HG02610 (cell line): ENCODE measurements around the gene HYAL2.
A peak's percentile ranks its signal among the peaks of the same experiment; 100 is the strongest.

ENCODE experiments used
- ATAC-seq: cut with Tn5 transposase; IDR thresholded peaks from one replicate; pipeline ENCODE4 v1.9.1; 2021; ENCODE audit warnings: mild to moderate bottlenecking, moderate library complexity; ENCODE audit not compliant: unreplicated experiment

HYAL2 gene

DNA sequence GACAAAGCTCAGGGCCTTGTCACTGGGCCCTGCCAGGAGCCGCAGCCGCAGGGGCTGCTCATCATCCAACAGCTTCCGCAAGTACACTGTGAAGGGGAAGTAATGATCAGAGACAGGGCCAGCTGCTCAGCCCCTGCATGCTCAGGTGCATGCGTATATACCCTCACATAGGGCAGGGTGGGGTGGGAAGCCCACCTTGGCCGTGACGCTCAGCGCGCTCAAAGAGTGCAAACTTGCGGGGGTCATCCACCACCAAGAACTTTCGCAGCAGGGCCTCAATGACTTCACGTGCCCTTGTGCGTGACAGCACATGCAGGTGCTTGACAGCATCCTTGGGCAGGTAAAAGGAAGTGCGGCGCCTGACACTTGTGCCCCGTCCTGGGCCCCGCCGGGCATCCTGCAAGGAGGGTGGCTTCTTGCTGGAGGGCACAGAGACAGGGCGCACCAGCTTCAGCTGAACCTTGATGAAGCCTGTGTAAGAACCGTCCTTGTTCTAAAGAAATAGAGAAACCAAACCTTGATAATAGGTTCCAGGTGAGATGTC, 8.9 kb upstream of the HYAL2 start:
- ATAC-seq: no peak

DNA sequence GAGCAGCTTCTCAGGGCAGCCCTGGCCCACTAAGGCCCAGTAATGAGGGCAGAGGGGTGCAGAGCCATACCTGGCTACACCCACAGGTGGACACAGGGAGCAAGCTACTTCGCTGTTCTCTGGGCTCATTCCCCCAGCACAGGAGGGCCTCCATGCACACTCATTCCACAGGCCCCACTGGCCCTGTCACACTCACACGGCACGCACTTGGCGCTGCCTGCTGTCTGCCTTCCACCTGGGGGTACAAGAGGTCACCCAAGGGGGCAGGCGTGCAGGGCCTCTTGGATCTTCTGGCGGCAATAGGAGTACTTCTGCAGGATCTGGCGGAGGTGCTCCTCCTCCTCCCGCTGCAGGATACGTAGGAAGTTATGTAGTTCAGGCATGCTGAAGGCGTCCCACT, 7.8 kb upstream of the HYAL2 start:
- no peak for ATAC-seq

DNA sequence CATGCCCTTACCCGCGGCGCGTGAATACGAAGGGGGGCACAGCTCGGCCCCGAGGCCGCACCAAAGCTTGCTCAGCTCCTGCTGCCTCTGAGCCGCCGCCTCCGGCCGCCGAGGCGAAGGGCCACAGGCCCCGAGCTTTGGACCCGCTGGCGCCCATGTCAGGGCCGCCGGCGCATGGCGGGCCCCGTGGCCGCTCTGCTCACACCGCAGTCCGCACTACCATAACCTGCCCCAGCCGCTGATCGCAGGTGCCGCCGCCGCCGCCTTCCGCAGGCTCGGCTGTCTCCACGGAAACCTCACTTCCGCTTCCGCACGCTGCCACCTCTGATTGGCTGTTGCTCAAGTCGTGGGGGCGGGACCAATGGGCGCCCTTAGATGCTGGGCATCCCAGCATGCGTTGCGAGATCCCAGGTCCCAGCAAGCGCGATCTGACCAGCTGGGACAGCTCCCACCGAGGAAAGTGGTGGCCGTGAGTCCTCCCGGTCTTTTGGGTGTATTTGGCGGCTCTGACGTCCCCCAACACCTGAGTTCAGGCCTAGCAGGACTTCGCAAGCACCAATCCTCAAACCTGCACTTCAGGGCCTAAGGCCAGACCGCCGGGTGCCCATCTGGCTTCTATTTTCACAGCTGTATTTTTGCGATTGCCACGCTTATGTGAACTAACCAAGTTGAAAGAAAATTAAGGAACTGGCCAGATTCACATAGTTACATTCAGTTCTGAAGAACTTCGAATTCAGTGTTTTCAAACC, 5.6 kb upstream of the HYAL2 start, which contains the start of gene TUSC2:
TUSC2 (minus strand) TSS at position 281 of the 749 bp plus-strand sequence; CDS start at position 157, 124 bp downstream.
- ATAC-seq: peak; percentile 83

DNA sequence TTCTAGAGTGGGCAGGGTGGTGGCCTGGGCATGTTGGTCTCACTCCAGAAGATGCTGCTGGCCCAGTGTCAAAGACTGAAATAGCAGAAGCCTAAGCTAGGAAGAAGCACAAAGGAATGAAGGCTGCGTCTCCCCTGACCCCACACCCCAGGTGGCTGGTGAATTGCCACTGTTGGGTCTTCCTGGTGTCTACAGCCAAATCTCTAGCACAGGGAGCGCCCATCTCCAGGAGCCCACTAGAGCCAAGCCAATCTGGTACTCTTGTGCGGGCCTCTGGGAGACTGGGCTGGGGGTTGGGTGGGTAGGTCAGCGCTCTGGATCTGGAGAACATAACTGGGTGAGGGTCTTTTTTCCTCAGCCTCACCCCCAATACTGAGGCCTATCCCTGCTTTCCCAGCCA, 4.6 kb upstream of the HYAL2 start:
- ATAC-seq: no peak

DNA sequence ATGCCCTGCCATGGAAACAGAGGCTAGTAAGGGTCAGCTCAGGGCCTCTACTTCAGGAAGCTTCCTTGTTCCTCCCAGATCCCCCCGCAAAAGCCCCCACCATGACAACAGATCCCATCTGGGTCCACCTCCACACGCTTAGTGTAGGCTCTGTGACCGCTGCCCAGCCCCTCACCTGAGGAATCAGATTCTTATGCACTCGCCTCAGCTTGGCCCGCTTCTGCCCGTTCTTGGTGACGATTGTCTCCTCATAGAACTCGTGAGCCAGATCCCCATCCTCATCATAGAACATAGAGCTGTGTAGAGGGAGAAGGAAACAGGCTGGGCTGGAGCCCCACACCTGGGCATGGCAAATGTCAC, 3.6 kb upstream of the HYAL2 start:
- ATAC-seq: no peak

DNA sequence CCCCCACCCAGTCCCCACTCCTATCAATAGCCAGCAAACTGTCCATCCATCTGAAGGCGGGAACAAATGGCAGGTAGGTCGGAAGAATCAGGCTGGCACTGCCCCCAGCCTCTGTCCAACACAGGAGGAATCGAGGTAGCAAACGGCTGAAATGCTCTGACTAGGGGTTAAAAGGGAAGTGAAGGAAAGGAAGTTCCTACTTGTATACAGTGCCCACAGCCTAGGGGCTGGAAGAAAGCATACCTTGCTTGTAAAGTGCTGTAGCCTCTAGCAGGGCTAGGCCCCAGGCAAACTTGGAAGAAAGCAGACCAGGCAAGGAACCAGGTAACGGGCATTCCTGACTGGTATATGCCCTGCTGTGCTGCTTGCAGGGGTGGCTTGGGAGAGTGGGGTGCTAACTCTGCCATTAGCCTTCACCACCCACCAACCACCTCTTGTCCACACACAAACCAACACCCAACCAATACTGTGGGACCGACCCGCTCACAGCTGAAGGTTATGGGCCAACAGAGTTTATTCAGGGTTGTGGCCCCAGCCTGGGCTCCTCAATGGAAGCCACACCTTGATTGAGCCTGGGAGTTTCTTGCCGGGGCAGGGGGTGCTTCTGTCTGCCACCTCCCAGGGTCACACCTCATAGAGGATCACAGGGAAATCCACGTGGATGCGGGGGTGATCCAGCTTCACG, 3.1 kb upstream of the HYAL2 start:
- no peak for ATAC-seq

DNA sequence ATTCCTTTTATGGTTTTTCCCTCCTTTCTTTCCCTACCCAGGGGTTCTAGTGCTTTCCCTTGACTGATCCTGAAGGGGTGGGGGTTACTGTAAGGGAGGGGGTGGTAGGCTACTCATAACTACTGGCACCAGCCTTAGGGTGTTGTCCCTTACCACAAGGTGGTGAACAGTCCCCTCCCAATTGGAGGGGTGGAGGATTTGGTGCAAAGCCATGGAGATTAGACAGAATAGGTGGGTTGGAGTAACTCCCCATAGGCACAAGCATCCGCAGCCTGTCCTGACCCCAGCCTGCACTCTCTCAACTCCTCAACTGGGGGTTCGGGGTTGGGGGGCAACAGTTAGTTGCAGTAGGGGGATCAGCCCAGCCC, 2.6 kb upstream of the HYAL2 start:
- ATAC-seq: no peak

DNA sequence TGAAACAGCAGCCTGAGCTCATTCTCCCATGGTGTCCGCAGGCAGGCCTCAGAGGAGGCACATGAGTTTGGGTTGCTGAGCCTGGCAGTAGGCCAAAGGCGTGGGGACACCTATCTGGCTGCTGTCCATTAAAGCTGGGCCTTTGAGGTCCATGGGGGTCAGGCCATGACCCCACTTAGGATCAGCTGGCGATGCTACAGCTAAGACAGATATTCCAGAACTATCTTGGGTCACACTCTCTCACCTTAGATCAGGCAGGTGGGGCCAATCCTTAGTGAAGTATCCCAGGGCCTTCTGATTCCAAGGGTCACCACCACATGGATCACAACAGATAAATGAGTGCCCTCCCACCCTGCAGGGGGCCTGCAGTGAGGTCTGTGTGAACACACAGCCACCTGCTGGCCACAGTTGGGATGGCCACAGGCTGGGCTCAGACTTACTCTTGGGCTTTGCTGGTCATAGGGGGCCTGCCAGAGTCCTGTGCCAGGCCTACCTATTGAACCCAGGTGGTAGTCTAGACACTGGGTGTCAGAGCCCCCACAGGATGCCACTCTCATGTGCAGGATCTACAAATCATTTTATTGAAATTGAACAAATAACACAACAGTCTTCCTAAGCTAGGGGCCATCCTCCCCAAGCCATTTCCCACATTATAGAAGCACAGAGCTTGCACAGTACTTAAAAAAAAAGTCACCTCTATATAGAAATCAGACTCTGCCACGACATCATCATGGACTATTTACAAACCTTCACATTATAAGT, 2.0 kb upstream of the HYAL2 start:
- ATAC-seq: peak; percentile 21

DNA sequence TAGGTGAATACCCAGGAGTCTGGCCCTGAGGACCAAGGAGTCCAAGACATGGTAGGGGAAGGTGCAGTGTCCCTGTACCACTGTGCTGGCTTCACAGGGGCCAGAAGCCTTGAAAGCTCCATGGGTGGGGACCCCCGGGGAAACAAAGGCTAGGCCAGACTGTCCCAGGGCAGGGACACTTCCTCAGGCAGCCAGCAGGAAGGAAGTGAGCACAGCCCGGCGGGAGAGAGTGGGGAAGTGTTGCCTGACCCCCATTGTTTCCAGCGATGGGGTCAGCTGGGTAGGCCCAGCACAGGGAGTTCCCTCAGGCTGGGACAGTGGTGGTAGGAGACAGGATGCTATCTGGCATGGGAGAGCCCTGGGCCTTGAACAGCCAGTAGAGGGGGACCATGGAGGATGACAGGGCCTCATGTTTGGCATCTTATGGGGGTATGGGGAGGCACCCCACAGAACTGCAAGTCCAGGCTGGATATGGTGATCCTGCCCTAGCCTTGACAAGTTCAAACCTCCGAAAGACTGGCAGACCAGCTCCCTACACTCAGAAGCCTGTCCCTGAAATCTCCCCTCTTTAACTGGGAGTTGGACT, 1.2 kb upstream of the HYAL2 start:
- no peak for ATAC-seq

DNA sequence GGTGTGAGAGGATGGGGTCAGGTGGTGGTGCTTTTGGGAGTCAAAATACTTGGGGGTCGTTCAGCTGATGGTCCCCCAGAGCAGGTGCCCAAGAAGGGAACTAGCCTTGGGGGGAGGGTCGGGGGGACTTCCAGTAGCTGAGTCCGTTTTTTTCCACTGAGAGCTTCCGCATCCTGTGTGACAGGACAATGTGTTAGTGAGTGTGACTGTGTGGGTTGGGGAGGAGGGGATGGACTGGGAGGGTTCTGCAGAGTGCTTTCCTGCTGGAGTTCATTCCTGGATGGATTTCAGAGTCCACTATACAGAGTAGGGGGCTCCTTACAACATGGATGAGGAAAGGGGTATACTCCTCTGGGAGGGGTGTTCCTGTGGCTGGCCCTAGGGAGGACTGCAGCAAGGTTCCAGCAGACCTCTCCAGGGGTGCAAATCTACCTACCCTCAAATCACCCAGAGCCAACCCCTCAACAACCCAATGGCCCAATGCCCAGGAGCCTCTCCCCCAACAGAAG, 601 bp upstream of the HYAL2 start:
- no peak for ATAC-seq

DNA sequence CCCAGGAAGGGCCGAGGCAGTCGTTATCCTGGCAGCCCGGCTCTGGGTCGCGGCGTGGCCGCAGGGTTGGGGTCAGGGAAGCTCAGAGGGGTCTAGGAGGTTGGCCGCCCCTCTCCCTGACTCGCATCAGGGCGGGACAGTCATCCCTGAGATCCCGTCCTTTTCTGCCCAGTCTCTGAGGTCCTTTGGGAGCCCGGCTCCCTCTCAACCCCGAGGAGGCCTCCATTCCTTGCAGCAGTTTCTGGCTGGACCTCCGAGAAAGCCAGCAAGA, 495 bp downstream of the HYAL2 start:
- no peak for ATAC-seq

DNA sequence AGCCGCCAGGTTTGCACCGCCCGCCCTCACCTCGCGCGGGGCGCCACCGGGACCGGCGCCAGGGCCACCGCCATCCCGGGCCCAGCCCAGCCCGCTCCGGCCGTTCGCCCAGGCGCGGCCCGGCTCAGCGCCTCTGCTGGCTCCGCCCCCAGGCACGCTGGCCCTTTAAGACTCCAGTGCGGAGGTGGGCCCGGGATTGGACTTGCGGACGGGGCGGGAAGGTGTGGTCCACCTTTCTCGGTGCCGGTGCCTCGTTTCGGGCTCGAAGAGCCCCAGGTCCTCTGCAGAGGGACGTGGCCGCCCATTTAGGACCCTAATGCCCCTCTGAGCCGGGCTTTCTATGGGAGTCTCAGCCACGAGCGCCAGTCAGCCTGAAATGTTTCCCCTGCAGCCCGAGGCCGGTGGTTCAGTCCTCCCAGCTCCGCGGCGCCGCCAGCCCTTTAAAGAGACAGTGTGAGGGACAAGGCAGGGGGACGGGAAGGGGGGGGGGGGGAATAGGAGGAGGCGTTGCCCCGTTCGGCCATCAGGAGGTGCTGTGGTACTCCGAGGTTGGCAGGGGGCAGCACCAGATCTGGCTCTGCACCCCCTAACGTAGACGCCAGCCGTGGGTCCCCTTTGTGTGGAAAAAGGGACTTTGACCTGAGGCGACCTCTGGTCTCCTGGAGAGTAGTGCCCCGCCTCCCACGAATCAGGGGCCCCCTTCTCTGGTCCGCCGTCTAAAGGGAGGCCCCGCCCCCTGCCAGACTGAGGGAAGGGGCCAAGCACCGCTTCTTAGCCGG, 1.0 kb downstream of the HYAL2 start:
- peak; percentile 80 for ATAC-seq

DNA sequence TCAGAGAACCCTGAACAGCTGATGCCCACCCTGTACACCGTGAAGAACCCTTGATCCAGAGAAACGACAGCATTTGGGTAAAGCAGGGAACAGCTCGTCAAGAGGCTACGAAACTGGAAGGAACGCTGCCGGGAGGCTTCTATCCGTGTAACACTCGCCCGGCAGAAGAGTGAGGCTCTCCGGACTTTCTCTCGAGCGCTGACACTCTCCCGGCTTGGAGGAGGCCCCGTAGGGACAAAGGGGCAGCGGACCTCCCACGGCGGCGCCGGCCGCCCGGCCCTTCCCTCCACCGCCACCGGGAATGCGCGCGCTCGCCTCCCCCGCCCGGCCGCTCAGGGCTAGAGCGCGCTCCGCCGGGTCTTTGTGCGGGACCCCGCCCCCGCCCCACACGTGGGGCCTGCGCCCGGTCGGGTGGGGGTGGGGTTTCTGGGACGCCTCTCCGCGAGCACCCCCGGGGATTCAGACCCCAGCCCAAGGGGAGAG, 1.7 kb downstream of the HYAL2 start:
- ATAC-seq: peak; percentile 42

DNA sequence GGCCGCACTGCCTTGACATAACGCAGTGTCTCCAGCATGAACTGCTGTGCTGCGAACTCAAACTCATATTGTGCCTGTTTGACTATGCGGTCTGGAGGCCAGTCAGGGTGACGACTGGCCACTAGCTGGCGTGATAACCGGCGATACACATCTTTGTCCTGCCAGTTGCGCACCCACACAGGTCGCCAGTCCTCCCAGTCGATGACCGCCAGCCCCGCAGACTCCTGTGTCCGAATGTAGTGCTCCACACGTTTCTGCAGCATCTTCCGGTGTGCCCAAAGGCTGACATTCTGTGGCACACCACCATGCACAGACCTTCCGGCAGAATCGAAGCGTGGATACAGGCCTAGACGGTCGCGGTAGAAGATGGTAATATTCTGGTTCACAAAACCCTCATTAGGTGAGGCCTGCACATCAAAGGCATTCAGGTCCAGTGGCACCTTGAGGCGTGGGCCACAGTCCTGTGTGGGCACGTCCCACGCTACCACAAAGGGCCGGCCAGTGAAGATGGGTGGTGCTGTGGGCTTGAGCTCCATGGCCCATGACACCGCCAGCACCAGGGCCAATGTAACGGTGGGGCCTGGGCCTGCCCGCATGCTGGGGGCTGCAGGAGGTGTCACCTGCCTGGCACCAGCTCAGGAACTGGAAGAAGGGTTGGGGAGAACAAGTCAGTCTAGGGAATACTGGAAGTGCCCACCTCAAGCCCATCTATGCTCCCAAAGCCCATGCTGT, 2.5 kb downstream of the HYAL2 start:
- ATAC-seq: no peak

DNA sequence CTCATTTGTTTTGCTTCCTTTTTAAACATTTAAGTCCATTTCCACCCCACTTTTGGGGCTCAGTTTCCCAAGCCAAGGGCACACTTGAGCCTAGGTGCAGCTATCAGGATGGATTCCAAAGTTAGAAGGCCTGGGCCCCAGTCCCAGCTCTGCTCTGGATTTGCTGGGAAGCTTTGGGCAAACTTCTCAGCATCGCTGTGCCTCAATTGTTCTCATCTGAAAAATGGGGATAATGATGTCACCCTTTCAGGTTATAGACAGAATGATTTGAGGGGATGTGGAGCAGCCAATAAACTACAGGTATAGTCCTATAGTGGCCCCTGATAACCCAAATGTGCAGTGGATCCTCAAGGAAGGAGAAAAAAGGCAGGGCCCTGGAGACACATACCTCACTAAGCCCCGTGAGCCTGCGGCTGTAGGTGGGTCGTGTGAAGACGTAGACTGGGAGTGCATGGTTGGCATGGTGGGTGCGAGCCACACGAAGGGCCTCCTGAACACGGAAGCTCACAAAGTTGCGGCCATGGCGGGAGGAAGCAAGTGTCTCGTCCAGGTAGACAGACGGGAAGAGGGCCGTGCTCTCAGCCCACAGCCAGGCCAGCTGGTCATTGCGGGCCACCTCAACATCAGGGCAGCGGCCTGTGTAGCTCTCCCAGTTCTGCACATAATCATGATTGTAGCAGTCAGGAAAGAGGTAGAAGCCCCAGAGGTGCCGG, 3.2 kb downstream of the HYAL2 start:
- ATAC-seq: no peak

DNA sequence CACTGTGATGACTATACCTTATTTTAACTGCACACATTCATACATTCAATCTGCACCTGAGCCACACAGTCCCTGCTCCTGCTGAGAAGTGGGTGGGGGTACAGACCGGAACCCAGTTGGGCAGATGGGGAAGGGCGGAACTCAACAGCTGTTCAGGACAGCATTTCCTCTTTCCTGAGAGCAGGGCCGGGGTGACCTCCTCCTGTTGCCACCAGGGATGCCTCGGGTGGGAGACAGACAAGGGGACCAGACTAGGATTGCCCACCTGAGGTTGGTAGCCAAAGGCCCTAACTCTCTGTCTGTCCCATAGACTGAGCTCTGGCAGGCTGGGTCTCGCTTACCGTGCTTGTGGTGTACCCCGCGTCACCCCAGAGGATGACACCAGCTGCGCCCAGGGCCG, 3.9 kb downstream of the HYAL2 start:
- no peak for ATAC-seq

DNA sequence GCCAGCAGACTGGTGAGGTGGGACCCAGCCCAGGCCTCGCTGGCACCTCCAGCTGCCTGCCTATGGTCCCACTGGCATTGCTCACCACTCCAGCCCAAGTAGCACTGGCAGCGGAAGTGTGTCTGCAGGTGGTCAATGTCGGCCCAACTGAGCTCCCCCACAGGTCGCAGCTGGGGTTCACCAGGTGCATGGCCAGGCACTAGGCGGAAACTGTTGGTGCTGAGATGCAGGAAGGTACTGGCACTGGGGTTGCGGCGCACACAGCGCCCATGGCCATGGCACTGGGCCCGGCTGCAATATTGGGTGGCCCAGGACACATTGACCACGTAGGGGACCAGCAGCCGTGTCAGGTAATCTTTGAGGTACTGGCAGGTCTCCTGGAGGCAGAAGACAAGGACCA, 4.4 kb downstream of the HYAL2 start:
- no peak for ATAC-seq

DNA sequence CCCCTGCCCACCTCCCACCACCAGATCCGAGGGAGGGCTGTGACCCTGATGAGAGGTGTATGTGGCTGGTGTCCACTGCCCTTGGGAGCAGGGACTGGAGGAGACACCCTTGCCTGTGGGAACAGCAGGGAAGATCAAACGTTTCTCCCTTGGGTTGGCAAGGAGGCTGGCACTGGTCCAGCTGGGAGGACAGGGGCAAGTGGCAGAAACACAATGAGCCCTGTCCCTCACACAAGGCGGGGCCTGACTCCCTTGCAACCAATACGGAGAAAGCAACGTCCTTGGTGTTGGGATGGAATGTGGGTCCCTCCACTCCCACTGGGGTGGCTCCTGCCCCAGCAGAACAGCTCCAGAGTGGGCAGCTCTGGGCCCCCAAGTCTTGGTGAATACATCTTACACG, 5.2 kb downstream of the HYAL2 start:
- no peak for ATAC-seq

DNA sequence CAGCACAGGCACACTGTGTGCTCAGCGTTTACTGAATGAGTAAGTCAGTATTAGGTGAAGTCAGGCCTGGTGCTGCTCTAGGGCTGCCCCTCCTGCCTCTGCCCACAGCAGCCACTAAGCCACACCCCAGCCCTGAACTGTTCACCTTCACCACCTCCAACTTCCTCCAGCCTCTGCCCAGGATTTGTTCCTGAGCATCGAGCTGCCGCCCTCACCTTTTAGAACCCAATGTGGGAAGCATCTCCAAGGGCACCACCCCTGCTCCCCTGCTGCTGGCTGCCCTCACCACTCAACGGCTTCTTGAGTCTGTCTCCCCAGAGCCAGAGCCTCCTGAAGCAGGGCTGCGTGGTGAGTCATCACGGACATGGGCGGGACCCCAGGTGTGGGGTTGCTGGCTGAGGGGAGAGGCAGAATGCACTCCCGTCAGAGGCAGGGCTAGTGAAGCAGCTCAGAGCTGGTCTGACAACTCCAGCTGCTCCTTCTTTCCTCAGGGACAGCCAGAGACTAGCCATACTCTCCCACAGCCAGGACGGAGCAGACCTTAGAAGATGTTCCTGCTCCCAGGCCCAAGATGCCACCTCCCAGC, 5.8 kb downstream of the HYAL2 start:
- ATAC-seq: no peak
